K562 (cell line): ENCODE data around the gene AHNAK. TPM values are rescaled to one million over a fixed set of nuclear protein-coding genes. Genes with fewer than 3 reads are reported as not detected.

Source experiments
- ATAC-seq: fragments of 200-7000 bp; cut with Tn5 transposase; 3 replicates; pipeline ENCODE4 v1.9.1; 2020; ENCODE audit warnings: moderate library complexity
- BruUV-seq: library from RNA; stranded (reverse); fragments of 400-500 nt; replicated peaks from 2 replicates; lab custom pipeline; 2021; lab: Mats Ljungman, UMichigan
- CTCF ChIA-PET: fragments of 300-600 bp; formaldehyde crosslinking; extraction: SDS; loops from one replicate; lab custom pipeline; 2021; ENCODE audit warnings: low intra/inter-chr PET ratio; lab: Yijun Ruan, JAX
- POLR2A ChIA-PET: fragments of 300-600, 350-650 bp; sonication (Branson Sonifier 250); formaldehyde crosslinking; extraction: SDS; loops from one replicate; lab custom pipeline; 2021; ENCODE audit warnings: antibody characterized with exemption, inconsistent platforms; lab: Yijun Ruan, JAX
- DNase-seq, 4 experiments: peaks; one replicate each; pipeline versions ENCODE4 v3.0.0 to v3.0.0-alpha.2; 2011 to 2018; ENCODE audit warnings: low spot score in 3 of 4, mixed read lengths in 3 of 4; ENCODE audit errors: extremely low read depth in 1 of 4
- FAIRE-seq: peaks from 2 replicates; lab custom pipeline; 2011; peaks lifted over from hg19 to GRCh38; lab: Jason Lieb, UNC
- H2AFZ ChIP-seq: 2 replicates; pipeline ENCODE4 v1.6.0; 2011; ENCODE audit warnings: low read depth, low read length, control low read depth, inconsistent platforms
- H3K27ac ChIP-seq: fragments of 200-600 bp; 3 replicates; pipeline ENCODE4 v1.8.0; 2011; ENCODE audit warnings: low read depth, mild to moderate bottlenecking, control low read depth, inconsistent platforms, low read length, moderate library complexity, mixed read lengths; ENCODE audit errors: extremely low read depth
- H3K27me3 ChIP-seq, 2 experiments: fragments of 300-600 bp in 1 of 2; 2 replicates in 1 of 2; 3 replicates in 1 of 2; pipeline versions ENCODE4 v1.6.0 to v1.8.0; 2011; ENCODE audit warnings: inconsistent platforms in 2 of 2, low read length in 2 of 2, mild to moderate bottlenecking in 1 of 2, mixed read lengths in 1 of 2, moderate library complexity in 1 of 2; ENCODE audit not compliant: control insufficient read depth in 2 of 2, insufficient read depth in 2 of 2
- H3K36me3 ChIP-seq: fragments of 300-600 bp; 3 replicates; pipeline ENCODE4 v1.8.0; 2011; ENCODE audit warnings: mild to moderate bottlenecking, low read length, inconsistent platforms; ENCODE audit not compliant: control insufficient read depth, insufficient read depth
- H3K4me1 ChIP-seq, 2 experiments: fragments of 200-600 bp in 1 of 2; replicated peaks in 1 of 2; 2 replicates in 1 of 2; 3 replicates in 1 of 2; pipeline versions ENCODE4 v1.5.1 to v1.8.0; 2011; ENCODE audit warnings: inconsistent platforms in 2 of 2, low read length in 2 of 2, mild to moderate bottlenecking in 1 of 2, mixed read lengths in 1 of 2, moderate library complexity in 1 of 2; ENCODE audit not compliant: control insufficient read depth in 2 of 2, insufficient read depth in 2 of 2
- H3K4me2 ChIP-seq: 2 replicates; pipeline ENCODE4 v1.6.1; 2011; ENCODE audit warnings: low read length, control low read depth, inconsistent platforms, mixed read lengths; ENCODE audit not compliant: insufficient read depth
- H3K4me3 ChIP-seq: fragments of 200-600 bp; sonication (generic), shearing (Covaris generic); 2 replicates; pipeline ENCODE4 v1.5.1; 2016; ENCODE audit warnings: control low read depth, inconsistent platforms
- H3K79me2 ChIP-seq: fragments of 200-600 bp; 3 replicates; pipeline ENCODE4 v1.8.0; 2011; ENCODE audit warnings: low read length, inconsistent platforms; ENCODE audit not compliant: control insufficient read depth, insufficient read depth
- H3K9ac ChIP-seq, 2 experiments: 2 replicates each; pipeline versions ENCODE4 v1.6.0 to v1.6.1; 2011; ENCODE audit warnings: low read depth in 2 of 2, low read length in 2 of 2, control low read depth in 1 of 2, inconsistent platforms in 1 of 2, mild to moderate bottlenecking in 1 of 2, mixed read lengths in 1 of 2; ENCODE audit not compliant: insufficient read depth in 1 of 2
- H3K9me1 ChIP-seq: one replicate; pipeline ENCODE4 v1.6.0; 2011; ENCODE audit warnings: inconsistent platforms, mild to moderate bottlenecking, low read length, moderate library complexity; ENCODE audit not compliant: control insufficient read depth, insufficient read depth
- H3K9me3 ChIP-seq: replicated peaks from 2 replicates; pipeline ENCODE4 v1.5.1; 2011; ENCODE audit warnings: low read depth, low read length, inconsistent platforms; ENCODE audit not compliant: control insufficient read depth, insufficient read depth
- H4K20me1 ChIP-seq: replicated peaks from 2 replicates; pipeline ENCODE4 v1.6.1; 2011; ENCODE audit warnings: low read length, inconsistent platforms, mixed read lengths; ENCODE audit not compliant: control insufficient read depth, insufficient read depth
- BCOR ChIP-seq: fragments of 450-650 bp; IDR thresholded peaks from 2 replicates; pipeline ENCODE4 v1.6.1; 2016
- CEBPG ChIP-seq, 3 experiments: fragments of 200-800 bp in 1 of 3; sonication (Bioruptor generic) in 1 of 3; sonication (generic) in 1 of 3; formaldehyde crosslinking in 1 of 3; IDR thresholded peaks in 2 of 3; conservative IDR thresholded peaks in 1 of 3; 2 replicates each; pipeline versions ENCODE4 v1.6.1 to v1.8.0; 2016 to 2022; ENCODE audit warnings: missing compliant biosample characterization in 2 of 3, missing genetic modification characterization in 2 of 3, mild to moderate bottlenecking in 1 of 3, missing genetic modification reagents in 1 of 3
- JUN ChIP-seq, 2 experiments: sonication (generic) in 1 of 2; formaldehyde crosslinking in 1 of 2; IDR thresholded peaks; 2 replicates each; pipeline versions ENCODE4 v1.6.1 to v1.8.0; 2012 to 2022; ENCODE audit warnings: borderline replicate concordance in 2 of 2, mild to moderate bottlenecking in 2 of 2, improper control_type of control experiment in 1 of 2, low read depth in 1 of 2, low read length in 1 of 2, missing genetic modification reagents in 1 of 2
- MAFF ChIP-seq: IDR thresholded peaks from 2 replicates; pipeline ENCODE4 v1.6.1; 2012; ENCODE audit warnings: low read length, improper control_type of control experiment
- STAT5A ChIP-seq: IDR thresholded peaks from 2 replicates; pipeline ENCODE4 v1.6.1; 2012; ENCODE audit warnings: low read length, inconsistent platforms, borderline replicate concordance
- ZC3H4 ChIP-seq: sonication (generic); formaldehyde crosslinking; IDR thresholded peaks from 2 replicates; pipeline ENCODE4 v1.9.0; 2021; ENCODE audit warnings: missing genetic modification reagents, borderline replicate concordance
- ZNF263 ChIP-seq: sonication (generic); formaldehyde crosslinking; IDR thresholded peaks from 2 replicates; pipeline ENCODE4 v1.8.0; 2022; ENCODE audit warnings: mild to moderate bottlenecking, missing genetic modification reagents, borderline replicate concordance
- WGBS: fragments of 100-300 bp; shearing (Covaris generic); methylation state at CpG from one replicate; pipeline ENCODE4 v1.1.6; 2016; ENCODE audit warnings: low coverage, mixed read lengths; ENCODE audit not compliant: insufficient coverage; ENCODE audit errors: missing lambda C conversion rate; 5-methylcytosine and 5-hydroxymethylcytosine counted together
- in situ Hi-C: fragments of 300-500 bp; cut with MboI; formaldehyde crosslinking; loops from 4 replicates; pipeline ENCODE4 v1.15.0; 2018; ENCODE audit warnings: inconsistent platforms, mixed read lengths
- intact Hi-C: fragments of 100-400 bp; cut with micrococcal nuclease; formaldehyde crosslinking; loops from 2 replicates; pipeline ENCODE4 v1.14.2; 2022
- polyA plus RNA-seq, 8 experiments: library from polyadenylated mRNA; depleted of rRNA in 4 of 8; stranded (reverse) in 5 of 8; unstranded in 3 of 8; fragments of >200 nt; fragmentation: Nextera tagmentation in 2 of 8; fragmentation: Illumina TruSeq in 1 of 8; extraction: Ambion mirVana in 2 of 8; extraction: Trizol in 1 of 8; gene quantifications; 2 replicates each; pipeline versions ENCODE4 v1.2.1 to v1.2.3, GENCODE V29; 2011 to 2014; ENCODE audit warnings: inconsistent platforms in 1 of 8, missing spikeins in 1 of 8
- total RNA-seq, 7 experiments: library from RNA; depleted of rRNA in 6 of 7; stranded (reverse); fragments of >200 nt in 6 of 7; fragmentation: Illumina TruSeq in 2 of 7; extraction: Trizol in 2 of 7; gene quantifications; 2 replicates each; pipeline versions ENCODE4 v1.2.1 to v1.2.3, GENCODE V29; 2011 to 2021; ENCODE audit warnings: low replicate concordance in 1 of 7
- TF ChIP-seq, protein P1 (sequence below): fragments of 450-650 bp; formaldehyde crosslinking; IDR thresholded peaks from 2 replicates; pipeline ENCODE4 v1.4.0; 2020; ENCODE audit warnings: mild to moderate bottlenecking, moderate library complexity

AHNAK gene
- total and polyA plus RNA-seq, 9 of the 15 experiments (the other 6 are each of a cell fraction or from before 2014, with no cell fraction given): 1.5 to 89.7 (median 45.0) TPM

DNA sequence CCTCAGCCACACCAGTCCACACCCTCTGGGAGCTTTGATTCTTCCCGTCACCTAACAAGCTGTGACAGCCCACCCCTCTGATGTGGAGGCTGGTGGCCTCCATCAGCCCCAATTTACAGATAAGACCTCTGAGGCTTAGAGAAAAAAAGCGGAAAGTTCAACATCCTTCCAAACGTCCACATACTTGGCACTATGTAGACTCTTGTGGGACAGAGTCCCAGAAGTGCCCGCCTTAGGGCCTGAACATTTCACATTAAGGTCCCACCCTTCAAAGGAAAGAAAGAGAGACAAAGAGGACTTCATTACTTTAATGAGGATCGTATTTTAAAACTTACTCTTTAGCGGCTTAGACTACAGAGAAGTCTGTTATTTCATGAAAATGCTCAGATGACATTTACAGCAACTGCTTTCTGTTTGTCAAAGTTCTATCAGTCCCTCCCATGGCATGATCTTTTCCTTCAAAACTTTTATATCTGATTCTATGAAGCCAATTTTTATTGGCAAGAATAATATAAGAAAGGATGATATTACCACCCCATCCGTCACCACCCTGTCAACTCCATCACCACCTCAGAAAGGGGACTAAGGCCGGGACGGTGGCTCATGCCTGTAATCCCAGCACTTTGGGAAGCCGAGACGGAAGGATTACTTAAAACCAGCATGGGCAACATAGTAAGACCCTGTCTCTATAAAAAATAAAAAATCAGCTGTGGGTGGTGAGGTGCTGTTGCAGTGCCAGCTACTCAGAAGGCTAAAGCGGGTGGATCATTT lies 143.5 kb downstream of the AHNAK start:
- in situ Hi-C loops: no loop called here

DNA sequence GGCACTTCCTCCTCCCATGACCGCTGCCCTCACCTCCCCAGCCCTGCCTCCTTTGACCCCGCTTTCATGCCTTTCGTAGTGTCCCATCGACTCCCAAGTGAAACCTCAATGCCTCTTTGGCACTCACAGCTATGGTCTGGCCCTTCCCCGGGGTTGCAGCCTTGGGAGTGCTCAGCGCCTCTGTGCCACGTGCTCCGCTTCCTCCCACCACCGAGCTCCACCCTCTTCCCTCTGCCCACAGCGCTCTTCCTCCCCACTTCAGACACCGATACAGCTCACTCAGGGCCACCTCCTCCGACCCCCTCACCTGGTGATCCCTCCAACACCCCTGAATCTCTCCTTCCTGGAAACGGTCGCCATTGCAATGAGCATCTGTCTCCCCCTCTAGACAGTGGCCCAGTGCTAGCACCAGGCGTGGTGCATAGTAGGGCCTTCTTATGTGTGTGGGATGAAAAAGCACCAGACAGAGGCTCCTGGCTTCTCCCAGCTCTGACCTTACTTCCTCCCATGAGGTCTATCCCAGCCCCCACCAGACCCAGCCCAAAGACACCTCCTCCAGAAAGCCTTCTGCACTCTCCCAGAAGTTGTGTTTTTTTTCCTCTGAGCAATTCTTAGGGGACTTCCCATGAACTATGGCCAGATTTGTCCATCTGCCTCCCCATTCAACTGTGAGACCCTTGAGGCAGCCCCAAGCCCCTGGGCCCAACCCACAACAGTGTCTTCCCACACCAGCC lies 144.2 kb downstream of the AHNAK start:
- no peak for FAIRE-seq
- H3K9ac ChIP-seq: peak overlapping the region in 1 of 2 experiments; percentile 63; a peak in 2 of 4 replicates
- TF ChIP-seq ZC3H4 (CRISPR knock-in tag) (no peak), CEBPG (CRISPR knock-in tag; IDR thresholded peaks at IDR 0.05) (no peak), CEBPG (tag; conservative IDR thresholded peaks at IDR 0.05 in 1 of 2, IDR thresholded peaks at IDR 0.05 in 1 of 2) (no peak), ZNF263 (CRISPR knock-in tag) (peak; percentile 39; the same call in 1 of the 2 replicates), STAT5A (no peak), JUN (IDR thresholded peaks at IDR 0.05; ENCODE audit: borderline replicate concordance, low read depth, low read length) (no peak), JUN (CRISPR knock-in tag; IDR thresholded peaks at IDR 0.05; ENCODE audit: borderline replicate concordance) (no peak)
- TF ChIP-seq, protein P1, sequence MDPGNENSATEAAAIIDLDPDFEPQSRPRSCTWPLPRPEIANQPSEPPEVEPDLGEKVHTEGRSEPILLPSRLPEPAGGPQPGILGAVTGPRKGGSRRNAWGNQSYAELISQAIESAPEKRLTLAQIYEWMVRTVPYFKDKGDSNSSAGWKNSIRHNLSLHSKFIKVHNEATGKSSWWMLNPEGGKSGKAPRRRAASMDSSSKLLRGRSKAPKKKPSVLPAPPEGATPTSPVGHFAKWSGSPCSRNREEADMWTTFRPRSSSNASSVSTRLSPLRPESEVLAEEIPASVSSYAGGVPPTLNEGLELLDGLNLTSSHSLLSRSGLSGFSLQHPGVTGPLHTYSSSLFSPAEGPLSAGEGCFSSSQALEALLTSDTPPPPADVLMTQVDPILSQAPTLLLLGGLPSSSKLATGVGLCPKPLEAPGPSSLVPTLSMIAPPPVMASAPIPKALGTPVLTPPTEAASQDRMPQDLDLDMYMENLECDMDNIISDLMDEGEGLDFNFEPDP (CRISPR knock-in tag): no peak

More for the DNA sequence above, 143.5 kb downstream of the AHNAK start:
- ChIA-PET CTCF (no interaction called here), POLR2A (interaction anchor here (0.7 to 1.0 kb wide), 4 partner anchors 11 to 171 kb away, joined by 3 to 5 read pairs (median 4); partner anchors contain the start of gene EEF1G)
- H3K27me3 ChIP-seq: no peaks in the 10 kb centered on the region
- H3K4me3 ChIP-seq: no peak overlapping the region
- peaks cover 23 to 43% of the 10 kb centered on the region in 2 experiments for H3K4me1 ChIP-seq
- no peak overlapping the region for H3K27ac ChIP-seq
- H4K20me1 ChIP-seq: no peaks in the 10 kb centered on the region
- peak overlapping the region in 1 of 2 experiments; percentile 23; a peak in 1 of 4 replicates for H3K9ac ChIP-seq
- H3K79me2 ChIP-seq: no peaks in the 10 kb centered on the region
- no peak overlapping the region for H3K4me2 ChIP-seq
- intact Hi-C loops: no loop called here
- no peaks in the 10 kb centered on the region for H3K9me3 ChIP-seq
- ATAC-seq: no peak
- TF ChIP-seq MAFF: no peak
- TF ChIP-seq BCOR: peak; percentile 9; the same call in 1 of the 2 replicates
- H3K9me1 ChIP-seq: no peaks in the 10 kb centered on the region
- FAIRE-seq: no peak
- WGBS: 77% methylated on average over 12 of the region's 12 CpGs
- no peaks in the 10 kb centered on the region for H3K36me3 ChIP-seq
- no TSS peak for BruUV-seq
- H2AFZ ChIP-seq: no peak overlapping the region
- DNase-seq: no peak

More for the DNA sequence above, 144.2 kb downstream of the AHNAK start:
- no peaks in the 10 kb centered on the region for H3K9me1 ChIP-seq
- peak overlapping the region; percentile 75 for H2AFZ ChIP-seq
- ATAC-seq (no peak), DNase-seq (no peak)
- no peaks in the 10 kb centered on the region for H3K36me3 ChIP-seq
- no peak overlapping the region for H3K27ac ChIP-seq
- intact Hi-C loops: no loop called here
- H3K79me2 ChIP-seq: no peaks in the 10 kb centered on the region
- H4K20me1 ChIP-seq: no peaks in the 10 kb centered on the region
- in situ Hi-C loops: no loop called here
- BruUV-seq: no TSS peak
- H3K4me3 ChIP-seq: no peak overlapping the region
- H3K27me3 ChIP-seq: no peaks in the 10 kb centered on the region
- ChIA-PET POLR2A (interaction anchor here (0.6 to 0.8 kb wide), 4 partner anchors 9 to 488 kb away, joined by 3 to 4 read pairs (median 3); no protein-coding TSS in a partner anchor), CTCF (no interaction called here)
- H3K4me1 ChIP-seq: peaks cover 30 to 50% of the 10 kb centered on the region in 2 experiments
- no peaks in the 10 kb centered on the region for H3K9me3 ChIP-seq
- no peak overlapping the region for H3K4me2 ChIP-seq
- WGBS: 73% methylated on average over 15 of the region's 15 CpGs
